ENCODE results near the gene CEACAM16.
A peak's percentile ranks its signal among the peaks of the same experiment; 100 is the strongest.

Gene CEACAM16

DNA sequence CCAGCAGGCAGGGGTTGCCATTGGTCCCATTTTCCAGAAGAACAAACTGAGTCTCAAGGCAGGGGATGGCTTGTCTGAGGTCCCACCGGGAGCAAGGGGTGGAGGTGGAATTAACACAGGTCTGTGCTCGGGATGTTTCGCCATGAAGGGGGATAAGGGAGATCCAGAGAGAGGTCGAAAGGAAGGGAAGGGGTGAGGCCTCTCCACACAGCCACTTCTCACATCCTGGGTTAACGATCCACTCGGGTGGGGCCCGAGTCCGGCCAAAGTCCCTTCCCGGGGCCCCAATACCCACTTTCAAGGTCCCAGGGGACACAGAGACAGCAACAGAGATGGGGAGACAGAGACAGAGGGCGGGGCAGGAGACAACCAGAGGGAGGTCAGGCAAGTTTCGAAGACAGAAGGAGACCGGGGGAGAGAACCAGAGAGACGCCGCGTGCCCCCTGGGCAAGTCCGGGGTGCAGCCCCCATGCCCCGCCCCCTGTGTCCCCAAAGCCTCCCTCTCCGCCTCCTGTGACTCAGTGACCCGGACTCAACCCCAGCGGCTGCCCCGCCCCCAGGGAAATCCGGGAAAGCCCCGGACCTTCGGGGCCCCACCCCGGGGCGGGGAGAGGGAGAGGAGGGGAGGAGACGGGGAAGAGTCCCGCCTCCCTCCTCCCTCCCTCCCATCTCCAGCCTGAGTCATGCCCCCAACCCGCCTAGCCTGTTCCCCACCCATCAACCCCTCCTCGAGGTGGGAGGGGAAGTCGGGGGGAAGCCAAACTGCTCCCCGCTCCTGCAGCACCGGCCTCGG, 48.2 kb downstream of the CEACAM16 start:
- peak; percentile 86 for DNase-seq (ENCODE audit: low read depth)
- H3K4me3 ChIP-seq (ENCODE audit: low read depth, low read length), result peak overlapping the region; percentile 32
- TF ChIP-seq, protein P1, sequence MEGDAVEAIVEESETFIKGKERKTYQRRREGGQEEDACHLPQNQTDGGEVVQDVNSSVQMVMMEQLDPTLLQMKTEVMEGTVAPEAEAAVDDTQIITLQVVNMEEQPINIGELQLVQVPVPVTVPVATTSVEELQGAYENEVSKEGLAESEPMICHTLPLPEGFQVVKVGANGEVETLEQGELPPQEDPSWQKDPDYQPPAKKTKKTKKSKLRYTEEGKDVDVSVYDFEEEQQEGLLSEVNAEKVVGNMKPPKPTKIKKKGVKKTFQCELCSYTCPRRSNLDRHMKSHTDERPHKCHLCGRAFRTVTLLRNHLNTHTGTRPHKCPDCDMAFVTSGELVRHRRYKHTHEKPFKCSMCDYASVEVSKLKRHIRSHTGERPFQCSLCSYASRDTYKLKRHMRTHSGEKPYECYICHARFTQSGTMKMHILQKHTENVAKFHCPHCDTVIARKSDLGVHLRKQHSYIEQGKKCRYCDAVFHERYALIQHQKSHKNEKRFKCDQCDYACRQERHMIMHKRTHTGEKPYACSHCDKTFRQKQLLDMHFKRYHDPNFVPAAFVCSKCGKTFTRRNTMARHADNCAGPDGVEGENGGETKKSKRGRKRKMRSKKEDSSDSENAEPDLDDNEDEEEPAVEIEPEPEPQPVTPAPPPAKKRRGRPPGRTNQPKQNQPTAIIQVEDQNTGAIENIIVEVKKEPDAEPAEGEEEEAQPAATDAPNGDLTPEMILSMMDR (IDR thresholded peaks at IDR 0.05; ENCODE audit: low read depth, low read length), result no peak
- TF ChIP-seq POLR2A (IDR thresholded peaks at IDR 0.05; ENCODE audit: extremely low read depth, insufficient read length) (no peak), MYC (IDR thresholded peaks at IDR 0.05; ENCODE audit: low read depth, low read length) (no peak)
- TF ChIP-seq, protein P2, sequence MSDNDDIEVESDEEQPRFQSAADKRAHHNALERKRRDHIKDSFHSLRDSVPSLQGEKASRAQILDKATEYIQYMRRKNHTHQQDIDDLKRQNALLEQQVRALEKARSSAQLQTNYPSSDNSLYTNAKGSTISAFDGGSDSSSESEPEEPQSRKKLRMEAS (IDR thresholded peaks at IDR 0.05; ENCODE audit: low read depth, low read length), result no peak

GRCh38 chr19:44747739-44748425, 48.9 kb downstream of the CEACAM16 start:
- peak; percentile 45 for DNase-seq (ENCODE audit: low read depth)
- H3K4me3 ChIP-seq (ENCODE audit: low read depth, low read length), result peak overlapping the region; percentile 32
- no peak for TF ChIP-seq MYC (IDR thresholded peaks at IDR 0.05; ENCODE audit: low read depth, low read length)
- TF ChIP-seq, protein P2 (IDR thresholded peaks at IDR 0.05; ENCODE audit: low read depth, low read length), result 0 out of 2 replicates have a peak, but pooled peaks have one; percentile 31

GRCh38 chr19:44748426-44749254, 49.7 kb downstream of the CEACAM16 start, which contains the start of gene BCL3:
TSS of gene BCL3 (plus strand) at chr19:44748708. CDS start at chr19:44748791, 83 bp downstream.
- DNase-seq (ENCODE audit: low read depth), result peak; percentile 62
- H3K4me3 ChIP-seq (ENCODE audit: low read depth, low read length), result peak within 1 kb of the TSS; percentile 53
- TF ChIP-seq POLR2A (IDR thresholded peaks at IDR 0.05; ENCODE audit: extremely low read depth, insufficient read length) (no peak), MYC (IDR thresholded peaks at IDR 0.05; ENCODE audit: low read depth, low read length) (no peak)
- TF ChIP-seq, protein P2 (IDR thresholded peaks at IDR 0.05; ENCODE audit: low read depth, low read length), result no peak
- TF ChIP-seq, protein P1 (IDR thresholded peaks at IDR 0.05; ENCODE audit: low read depth, low read length), result no peak

DNA sequence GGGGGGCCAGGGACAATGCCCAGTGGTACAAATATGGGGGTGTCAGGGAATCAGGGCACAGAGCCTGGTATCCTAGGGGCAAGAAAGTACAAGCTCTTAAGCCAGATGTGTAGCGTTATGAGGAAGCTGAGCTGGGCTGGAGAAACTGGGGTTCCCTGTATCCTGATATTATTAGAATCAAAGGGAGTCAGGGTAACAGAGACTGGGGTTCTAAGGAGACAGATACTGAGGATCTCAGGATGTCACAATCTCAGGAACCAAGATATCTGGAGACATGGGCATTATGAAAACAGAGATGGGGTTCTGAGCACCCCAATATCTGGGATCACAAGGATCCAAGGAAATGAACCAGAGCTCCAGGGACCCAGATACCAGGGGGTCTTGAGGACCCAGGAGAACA, 50.3 kb downstream of the CEACAM16 start:
- DNase-seq (ENCODE audit: low read depth), result no peak
- TF ChIP-seq MYC (IDR thresholded peaks at IDR 0.05; ENCODE audit: low read depth, low read length) (no peak), POLR2A (IDR thresholded peaks at IDR 0.05; ENCODE audit: extremely low read depth, insufficient read length) (no peak)
- TF ChIP-seq, protein P2 (IDR thresholded peaks at IDR 0.05; ENCODE audit: low read depth, low read length), result no peak
- TF ChIP-seq, protein P1 (IDR thresholded peaks at IDR 0.05; ENCODE audit: low read depth, low read length), result no peak

GRCh38 chr19:44749994-44750393, 51.0 kb downstream of the CEACAM16 start:
- H3K4me3 ChIP-seq (ENCODE audit: low read depth, low read length), result no peak overlapping the region
- no peak for TF ChIP-seq MYC (IDR thresholded peaks at IDR 0.05; ENCODE audit: low read depth, low read length)
- TF ChIP-seq POLR2A (IDR thresholded peaks at IDR 0.05; ENCODE audit: extremely low read depth, insufficient read length), result no peak
- TF ChIP-seq, protein P1 (IDR thresholded peaks at IDR 0.05; ENCODE audit: low read depth, low read length), result no peak
- TF ChIP-seq, protein P2 (IDR thresholded peaks at IDR 0.05; ENCODE audit: low read depth, low read length), result no peak
- DNase-seq (ENCODE audit: low read depth), result no peak

More for the DNA sequence above, 50.3 kb downstream of the CEACAM16 start:
- H3K4me3 ChIP-seq (ENCODE audit: low read depth, low read length), result peak overlapping the region; percentile 53

Measured in NB4 (cell line).